ENCODE results near the gene MRPS35. TPM values are rescaled to one million over a fixed set of nuclear protein-coding genes. Genes with fewer than 3 reads are reported as not detected.
A peak's percentile ranks its signal among the peaks of the same experiment; 100 is the strongest.

The MRPS35 gene
- total and polyA plus RNA-seq, 2 experiments from 2014 or later = 58.1 to 58.7 TPM

GRCh38 chr12:27787559-27787958, 76.9 kb downstream of the MRPS35 start:
- no peak for ATAC-seq
- no peak for TF ChIP-seq POLR2AphosphoS5 (IDR thresholded peaks at IDR 0.05; ENCODE audit: low read depth)
- TF ChIP-seq STAT1 (IDR thresholded peaks at IDR 0.05; ENCODE audit: unreplicated experiment) = no peak
- no peak for TF ChIP-seq ZNF331 (CRISPR knock-in tag; IDR thresholded peaks at IDR 0.05; ENCODE audit: low read depth)
- TF ChIP-seq NANOG (IDR thresholded peaks at IDR 0.05; ENCODE audit: borderline replicate concordance) = no peak
- TF ChIP-seq ZNF114 (CRISPR knock-in tag; IDR thresholded peaks at IDR 0.05) = no peak
- TF ChIP-seq EZH2phosphoT487 (IDR thresholded peaks at IDR 0.05; ENCODE audit: unreplicated experiment) = no peak

GRCh38 chr12:27790179-27790578, 79.5 kb downstream of the MRPS35 start:
- no peaks in the 10 kb centered on the region for H3K27me3 Mint-ChIP-seq (ENCODE audit: insufficient read depth, low read depth, poor library complexity)
- TF ChIP-seq ETS1 (IDR thresholded peaks at IDR 0.05) (no peak), POLR2AphosphoS5 (IDR thresholded peaks at IDR 0.05; ENCODE audit: low read depth) (no peak), REST (IDR thresholded peaks at IDR 0.05; ENCODE audit: unreplicated experiment) (no peak), ZNF114 (CRISPR knock-in tag; IDR thresholded peaks at IDR 0.05) (no peak), STAT1 (IDR thresholded peaks at IDR 0.05; ENCODE audit: unreplicated experiment) (no peak), NANOG (IDR thresholded peaks at IDR 0.05; ENCODE audit: borderline replicate concordance) (no peak), EZH2phosphoT487 (IDR thresholded peaks at IDR 0.05; ENCODE audit: unreplicated experiment) (no peak), CREB1 (CRISPR knock-in tag; IDR thresholded peaks at IDR 0.05; ENCODE audit: low read depth) (no peak), ZNF462 (CRISPR knock-in tag; IDR thresholded peaks at IDR 0.05) (no peak), EZH2 (IDR thresholded peaks at IDR 0.05; ENCODE audit: low read depth, unreplicated experiment) (no peak)

More at GRCh38 chr12:27787559-27787958, 76.9 kb downstream of the MRPS35 start:
- H3K4me3 ChIP-seq = no peak overlapping the region
- H2AFZ ChIP-seq = no peak overlapping the region
- H3K36me3 ChIP-seq (ENCODE audit: insufficient read depth) = 0 out of 2 replicates have a peak, but pooled peaks cover 3% of the 10 kb centered on the region
- no peaks in the 10 kb centered on the region for H3F3A ChIP-seq (replicated peaks; ENCODE audit: low read depth)
- 0 out of 2 replicates have a peak, but pooled peaks cover 12% of the 10 kb centered on the region for H4K20me1 ChIP-seq (replicated peaks; ENCODE audit: insufficient read depth)
- no peak overlapping the region for H3K27ac ChIP-seq (ENCODE audit: low read depth)
- peaks cover 17% of the 10 kb centered on the region for H3K4me1 Mint-ChIP-seq
- H3K36me3 Mint-ChIP-seq (ENCODE audit: low read depth) = peaks cover 33% of the 10 kb centered on the region
- H3K27ac Mint-ChIP-seq = 0 out of 2 replicates have a peak overlapping the region, but pooled peaks have one; percentile 32
- H3K9me3 Mint-ChIP-seq = no peaks in the 10 kb centered on the region
- H3K79me2 ChIP-seq (replicated peaks; ENCODE audit: insufficient read depth) = peaks cover 86% of the 10 kb centered on the region
- no peak overlapping the region for H3K4me3 Mint-ChIP-seq
- no peaks in the 10 kb centered on the region for H3K27me3 Mint-ChIP-seq (ENCODE audit: insufficient read depth, low read depth, poor library complexity)
- H3K4me1 ChIP-seq (ENCODE audit: insufficient read depth) = peaks cover 10% of the 10 kb centered on the region; the same call in 1 of the 2 replicates
- H3K9me2 ChIP-seq (ENCODE audit: insufficient read depth) = no peaks in the 10 kb centered on the region
- no peak for DNase-seq (ENCODE audit: low spot score)
- H3K27me3 ChIP-seq (ENCODE audit: insufficient read depth) = no peaks in the 10 kb centered on the region
- no peak overlapping the region for H3K4me2 ChIP-seq

More at GRCh38 chr12:27790179-27790578, 79.5 kb downstream of the MRPS35 start:
- H3K9me2 ChIP-seq (ENCODE audit: insufficient read depth) = no peaks in the 10 kb centered on the region
- no peak for DNase-seq (ENCODE audit: low spot score)
- Mint-ChIP-seq H3K27ac (0 out of 2 replicates have a peak overlapping the region, but pooled peaks have one; percentile 62), H3K4me3 (no peak overlapping the region), H3K36me3 (ENCODE audit: low read depth) (peaks cover 39% of the 10 kb centered on the region), H3K4me1 (peaks cover 9% of the 10 kb centered on the region), H3K9me3 (no peaks in the 10 kb centered on the region)
- no peak overlapping the region for H3K4me3 ChIP-seq
- peaks cover 8% of the 10 kb centered on the region for H3K36me3 ChIP-seq (ENCODE audit: insufficient read depth)
- H3K79me2 ChIP-seq (replicated peaks; ENCODE audit: insufficient read depth) = peaks cover 60% of the 10 kb centered on the region
- H3F3A ChIP-seq (replicated peaks; ENCODE audit: low read depth) = no peaks in the 10 kb centered on the region
- H4K20me1 ChIP-seq (replicated peaks; ENCODE audit: insufficient read depth) = 0 out of 2 replicates have a peak, but pooled peaks cover 12% of the 10 kb centered on the region
- no peak for ATAC-seq
- no peaks in the 10 kb centered on the region for H3K27me3 ChIP-seq (ENCODE audit: insufficient read depth)
- H3K4me2 ChIP-seq = no peak overlapping the region
- no peak overlapping the region for H3K27ac ChIP-seq (ENCODE audit: low read depth)
- H3K4me1 ChIP-seq (ENCODE audit: insufficient read depth) = peaks cover 8% of the 10 kb centered on the region; the same call in 1 of the 2 replicates
- H2AFZ ChIP-seq = no peak overlapping the region
